DND-41 (cell line): ENCODE data around the gene MANBA.

Experiments
- ATAC-seq: fragments of 200-7000 bp; cut with Tn5 transposase; 3 replicates; pipeline ENCODE4 v1.9.1; 2021; ENCODE audit warnings: low read depth; ENCODE audit not compliant: insufficient read depth
- DNase-seq: peaks from one replicate; pipeline ENCODE4 v3.0.0-alpha.2; 2020
- H2AFZ ChIP-seq: 2 replicates; pipeline ENCODE4 v1.6.0; 2012; ENCODE audit warnings: low read depth, low read length
- H3K27ac ChIP-seq: 2 replicates; pipeline ENCODE4 v1.5.1; 2012; ENCODE audit warnings: low read length, inconsistent platforms
- H3K27me3 ChIP-seq: fragments of 200-600 bp; sonication (generic); 2 replicates; pipeline ENCODE4 v1.6.0; 2012; ENCODE audit warnings: low read length, mild to moderate bottlenecking, inconsistent platforms; ENCODE audit not compliant: insufficient read depth, poor library complexity
- H3K36me3 ChIP-seq: 2 replicates; pipeline ENCODE4 v1.5.1; 2012; ENCODE audit warnings: low read length, inconsistent platforms; ENCODE audit not compliant: insufficient read depth
- H3K4me1 ChIP-seq: 2 replicates; pipeline ENCODE4 v1.5.1; 2012; ENCODE audit warnings: mild to moderate bottlenecking, low read length; ENCODE audit not compliant: insufficient read depth
- H3K4me2 ChIP-seq: 2 replicates; pipeline ENCODE4 v1.6.0; 2012; ENCODE audit warnings: mild to moderate bottlenecking, moderate library complexity, low read length, inconsistent platforms; ENCODE audit not compliant: insufficient read depth
- H3K4me3 ChIP-seq, 2 experiments: fragments of 200-600 bp in 1 of 2; shearing (Covaris generic) in 1 of 2; 2 replicates each; pipeline ENCODE4 v1.5.1; 2012 to 2016; ENCODE audit warnings: inconsistent platforms in 2 of 2, low read length in 2 of 2, mild to moderate bottlenecking in 2 of 2, low read depth in 1 of 2, moderate library complexity in 1 of 2
- H3K79me2 ChIP-seq: 2 replicates; pipeline ENCODE4 v1.6.0; 2012; ENCODE audit warnings: low read length, inconsistent platforms; ENCODE audit not compliant: insufficient read depth
- H3K9ac ChIP-seq: 2 replicates; pipeline ENCODE4 v1.6.0; 2012; ENCODE audit warnings: low read depth, mild to moderate bottlenecking, inconsistent platforms, low read length, moderate library complexity
- H3K9me3 ChIP-seq: 2 replicates; pipeline ENCODE4 v1.5.1; 2012; ENCODE audit warnings: low read length, moderate library complexity, mild to moderate bottlenecking, inconsistent platforms; ENCODE audit not compliant: insufficient read depth, severe bottlenecking
- H4K20me1 ChIP-seq: 2 replicates; pipeline ENCODE4 v1.6.0; 2012; ENCODE audit warnings: low read length; ENCODE audit not compliant: insufficient read depth
- EZH2 ChIP-seq: IDR thresholded peaks from 3 replicates; pipeline ENCODE4 v1.6.1; 2012; ENCODE audit warnings: borderline replicate concordance, low read depth, mild to moderate bottlenecking, moderate library complexity, low read length, inconsistent platforms; ENCODE audit not compliant: severe bottlenecking
- TF ChIP-seq, protein P1 (sequence below): IDR thresholded peaks from 2 replicates; pipeline ENCODE4 v1.5.1; 2012; ENCODE audit warnings: borderline replicate concordance, low read length, moderate library complexity, mild to moderate bottlenecking; ENCODE audit not compliant: poor library complexity, severe bottlenecking; ENCODE audit errors: extremely low read depth

MANBA gene

DNA sequence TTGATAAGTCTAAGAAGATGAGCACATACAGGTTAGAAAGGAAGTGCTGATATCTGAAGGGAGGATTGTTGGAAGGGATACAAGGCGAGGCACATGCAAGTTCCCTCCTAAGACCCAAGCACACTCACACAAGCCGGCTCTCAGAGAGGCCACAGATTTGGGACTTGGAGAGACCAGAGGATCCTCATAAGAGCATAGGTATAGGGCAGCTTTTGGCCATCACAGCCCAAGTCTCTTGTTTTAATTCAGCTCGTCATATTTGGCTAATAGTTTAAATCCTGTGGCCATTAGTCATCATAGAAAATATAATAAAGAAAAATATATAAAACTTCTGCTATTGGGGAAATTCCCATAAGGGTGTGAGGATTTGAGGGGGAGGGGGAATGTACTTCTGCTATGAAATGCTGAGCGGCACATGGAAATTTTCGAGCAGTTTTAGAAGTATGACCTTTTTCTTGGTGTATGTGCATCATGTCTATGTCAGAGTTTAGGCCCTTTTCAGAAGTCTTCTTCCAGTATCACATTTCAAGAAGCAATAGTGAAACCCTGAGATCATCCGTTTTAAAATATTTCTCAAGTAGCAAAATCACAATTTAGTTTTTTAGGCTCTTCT lies 161.9 kb downstream of the MANBA start:
- Histone ChIP-seq H4K20me1 (no peaks in the 10 kb centered on the region), H3K9me3 (no peaks in the 10 kb centered on the region), H3K27ac (0 out of 2 replicates have a peak overlapping the region, but pooled peaks have one; percentile 24), H3K36me3 (peaks cover 73% of the 10 kb centered on the region), H2AFZ (no peak overlapping the region), H3K27me3 (no peaks in the 10 kb centered on the region), H3K9ac (no peak overlapping the region), H3K4me1 (no peaks in the 10 kb centered on the region), H3K4me3 (no peak overlapping the region), H3K4me2 (no peak overlapping the region), H3K79me2 (no peaks in the 10 kb centered on the region)
- ATAC-seq (no peak), DNase-seq (no peak)
- TF ChIP-seq, protein P1, sequence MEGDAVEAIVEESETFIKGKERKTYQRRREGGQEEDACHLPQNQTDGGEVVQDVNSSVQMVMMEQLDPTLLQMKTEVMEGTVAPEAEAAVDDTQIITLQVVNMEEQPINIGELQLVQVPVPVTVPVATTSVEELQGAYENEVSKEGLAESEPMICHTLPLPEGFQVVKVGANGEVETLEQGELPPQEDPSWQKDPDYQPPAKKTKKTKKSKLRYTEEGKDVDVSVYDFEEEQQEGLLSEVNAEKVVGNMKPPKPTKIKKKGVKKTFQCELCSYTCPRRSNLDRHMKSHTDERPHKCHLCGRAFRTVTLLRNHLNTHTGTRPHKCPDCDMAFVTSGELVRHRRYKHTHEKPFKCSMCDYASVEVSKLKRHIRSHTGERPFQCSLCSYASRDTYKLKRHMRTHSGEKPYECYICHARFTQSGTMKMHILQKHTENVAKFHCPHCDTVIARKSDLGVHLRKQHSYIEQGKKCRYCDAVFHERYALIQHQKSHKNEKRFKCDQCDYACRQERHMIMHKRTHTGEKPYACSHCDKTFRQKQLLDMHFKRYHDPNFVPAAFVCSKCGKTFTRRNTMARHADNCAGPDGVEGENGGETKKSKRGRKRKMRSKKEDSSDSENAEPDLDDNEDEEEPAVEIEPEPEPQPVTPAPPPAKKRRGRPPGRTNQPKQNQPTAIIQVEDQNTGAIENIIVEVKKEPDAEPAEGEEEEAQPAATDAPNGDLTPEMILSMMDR: no peak
- no peak for TF ChIP-seq EZH2

DNA sequence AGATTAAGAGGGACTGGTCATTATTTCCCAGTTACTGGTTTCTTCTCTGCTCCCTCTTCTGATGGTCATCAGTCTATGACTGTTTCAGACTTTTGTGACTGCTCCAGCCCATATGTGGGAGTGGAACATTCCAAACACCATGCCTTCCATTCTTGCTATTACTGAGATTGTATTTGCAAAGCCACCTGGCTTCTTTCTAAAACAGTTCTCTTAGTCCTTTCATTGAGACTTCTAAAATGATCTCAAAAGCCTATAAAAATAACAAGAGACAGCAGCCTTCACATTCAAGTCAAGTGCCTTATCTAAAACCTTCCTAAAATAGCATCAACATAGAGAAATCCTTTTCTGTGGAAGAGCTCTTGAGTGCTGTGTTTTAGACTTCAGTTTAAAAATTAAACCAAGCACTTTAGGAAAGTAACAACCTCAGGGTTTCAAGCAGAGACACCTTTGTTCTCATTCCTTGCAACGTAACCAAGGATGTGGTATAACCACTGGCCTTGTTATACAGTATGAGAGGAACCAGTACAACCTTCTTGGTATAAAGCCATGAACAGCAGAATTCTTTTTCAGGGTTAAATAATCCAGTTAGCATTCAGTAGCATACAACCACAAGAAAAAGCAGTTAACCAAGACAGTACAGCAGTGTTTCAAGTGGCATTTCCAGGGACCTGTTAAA lies 162.5 kb downstream of the MANBA start:
- Histone ChIP-seq H2AFZ (no peak overlapping the region), H3K9me3 (no peaks in the 10 kb centered on the region), H3K36me3 (peaks cover 68% of the 10 kb centered on the region), H3K4me2 (no peak overlapping the region), H3K27ac (0 out of 2 replicates have a peak overlapping the region, but pooled peaks have one; percentile 24), H3K9ac (no peak overlapping the region), H4K20me1 (no peaks in the 10 kb centered on the region), H3K4me1 (no peaks in the 10 kb centered on the region), H3K79me2 (no peaks in the 10 kb centered on the region), H3K4me3 (no peak overlapping the region), H3K27me3 (no peaks in the 10 kb centered on the region)
- DNase-seq: peak; percentile 24
- peak; percentile 93 for ATAC-seq
- TF ChIP-seq EZH2: no peak
- TF ChIP-seq, protein P1: no peak

DNA sequence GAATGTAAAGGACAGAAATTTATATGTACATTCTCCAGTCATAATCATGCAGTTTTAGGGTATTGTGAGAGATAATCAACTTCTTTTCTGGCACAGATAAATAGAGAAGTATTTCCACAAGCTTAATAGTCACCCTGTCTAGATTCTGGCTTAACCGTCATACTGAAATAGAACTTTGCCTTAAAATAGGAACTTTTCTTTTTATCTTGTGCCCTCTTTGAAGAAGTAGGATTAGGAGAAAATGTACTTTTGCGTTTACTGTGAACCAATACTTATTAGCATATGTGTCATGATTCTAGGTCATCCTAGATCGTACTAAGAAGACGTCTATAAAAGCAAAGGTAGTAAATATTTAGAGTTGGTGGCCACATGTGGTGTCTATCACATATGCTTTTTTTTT lies 164.2 kb downstream of the MANBA start:
- ATAC-seq: no peak
- H3K36me3 ChIP-seq: peaks cover 64% of the 10 kb centered on the region

More for the DNA sequence above, 164.2 kb downstream of the MANBA start:
- Histone ChIP-seq H4K20me1 (no peaks in the 10 kb centered on the region), H3K4me1 (no peaks in the 10 kb centered on the region), H3K4me2 (no peak overlapping the region), H3K9me3 (no peaks in the 10 kb centered on the region), H2AFZ (no peak overlapping the region), H3K27ac (no peak overlapping the region), H3K9ac (no peak overlapping the region), H3K79me2 (no peaks in the 10 kb centered on the region), H3K4me3 (no peak overlapping the region), H3K27me3 (no peaks in the 10 kb centered on the region)
- no peak for DNase-seq
- TF ChIP-seq, protein P1: no peak
- TF ChIP-seq EZH2: no peak
